Choroid plexus epithelial cell (primary cell): ENCODE measurements around the gene FAM227B.
A peak's percentile ranks its signal among the peaks of the same experiment; 100 is the strongest.
"Not testable (repeated sequence)": the region's sequence is repeated elsewhere in the genome, so short reads cannot be mapped to it uniquely, and the experiment has no call there.

Experiments used
- DNase-seq: peaks from one replicate; pipeline ENCODE4 v3.0.0-alpha.2; 2010; ENCODE audit warnings: low read depth
- H3K4me3 ChIP-seq: 2 replicates; pipeline ENCODE4 v1.5.1; 2011; ENCODE audit warnings: low read depth, mild to moderate bottlenecking, control low read depth, low read length, moderate library complexity
- TF ChIP-seq, protein P1 (sequence below): conservative IDR thresholded peaks from 2 replicates; pipeline ENCODE4 v1.5.1; 2011; ENCODE audit warnings: low read depth, mild to moderate bottlenecking, control low read depth, inconsistent platforms, low read length, moderate library complexity

Gene FAM227B

DNA sequence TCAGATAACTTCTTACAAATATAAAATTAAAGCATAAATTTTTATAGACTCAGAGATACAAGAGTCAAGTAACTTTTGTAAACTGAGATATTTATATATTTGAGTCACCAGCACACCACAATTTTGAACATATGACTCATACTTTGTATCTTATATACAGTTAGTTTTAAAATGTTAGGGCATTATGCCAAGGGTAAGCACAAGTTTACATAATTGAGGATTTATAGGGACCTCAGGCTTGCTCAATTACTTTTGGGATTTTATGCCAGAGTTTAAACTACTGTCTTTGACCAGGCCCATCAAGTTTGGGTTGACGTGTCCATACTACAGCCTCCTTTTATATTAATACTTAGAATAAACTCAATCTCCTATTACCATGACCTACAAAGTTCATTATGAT, 205.0 kb downstream of the FAM227B start:
- peak; percentile 89 for DNase-seq
- H3K4me3 ChIP-seq = no peak overlapping the region
- TF ChIP-seq, protein P1, sequence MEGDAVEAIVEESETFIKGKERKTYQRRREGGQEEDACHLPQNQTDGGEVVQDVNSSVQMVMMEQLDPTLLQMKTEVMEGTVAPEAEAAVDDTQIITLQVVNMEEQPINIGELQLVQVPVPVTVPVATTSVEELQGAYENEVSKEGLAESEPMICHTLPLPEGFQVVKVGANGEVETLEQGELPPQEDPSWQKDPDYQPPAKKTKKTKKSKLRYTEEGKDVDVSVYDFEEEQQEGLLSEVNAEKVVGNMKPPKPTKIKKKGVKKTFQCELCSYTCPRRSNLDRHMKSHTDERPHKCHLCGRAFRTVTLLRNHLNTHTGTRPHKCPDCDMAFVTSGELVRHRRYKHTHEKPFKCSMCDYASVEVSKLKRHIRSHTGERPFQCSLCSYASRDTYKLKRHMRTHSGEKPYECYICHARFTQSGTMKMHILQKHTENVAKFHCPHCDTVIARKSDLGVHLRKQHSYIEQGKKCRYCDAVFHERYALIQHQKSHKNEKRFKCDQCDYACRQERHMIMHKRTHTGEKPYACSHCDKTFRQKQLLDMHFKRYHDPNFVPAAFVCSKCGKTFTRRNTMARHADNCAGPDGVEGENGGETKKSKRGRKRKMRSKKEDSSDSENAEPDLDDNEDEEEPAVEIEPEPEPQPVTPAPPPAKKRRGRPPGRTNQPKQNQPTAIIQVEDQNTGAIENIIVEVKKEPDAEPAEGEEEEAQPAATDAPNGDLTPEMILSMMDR = no peak

DNA sequence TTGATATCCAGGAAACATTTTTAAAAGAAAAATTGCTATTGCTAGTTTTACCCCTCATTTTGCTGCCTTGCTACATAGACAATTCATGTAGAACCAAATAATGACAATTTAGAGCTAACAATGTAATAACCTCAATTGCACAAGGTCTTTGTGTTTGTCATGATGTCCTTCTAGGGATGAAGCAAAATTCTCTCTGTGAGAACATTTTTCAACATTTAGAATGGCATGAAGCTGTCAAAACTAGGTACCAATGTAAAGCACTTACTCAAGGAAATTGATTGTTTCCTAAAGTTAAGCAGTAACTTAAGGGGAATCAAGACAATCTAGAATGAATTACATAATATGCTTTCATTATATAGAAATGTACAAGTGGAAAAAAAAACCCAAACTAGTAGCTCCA, 205.5 kb downstream of the FAM227B start:
- DNase-seq = no peak
- H3K4me3 ChIP-seq = no peak overlapping the region
- TF ChIP-seq, protein P1 = no peak

DNA sequence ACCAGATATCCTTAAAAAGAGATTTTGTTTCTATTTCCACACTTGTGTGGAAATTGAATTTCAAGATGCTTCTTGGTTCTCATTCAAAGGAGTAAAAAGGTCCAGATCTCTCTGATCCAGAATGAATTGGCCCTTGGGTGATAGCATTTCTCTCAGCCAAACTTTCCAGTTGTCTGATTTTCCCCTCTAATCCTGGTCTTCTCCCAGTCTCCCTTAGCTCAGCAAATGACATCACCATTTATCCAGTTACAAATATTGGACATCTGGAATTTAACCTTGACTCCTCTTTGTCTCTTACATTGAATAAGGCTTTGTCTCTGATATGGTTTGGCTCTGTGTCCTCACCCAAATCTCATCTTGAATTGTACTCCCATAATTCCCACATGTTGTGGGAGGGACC, 207.8 kb downstream of the FAM227B start:
- TF ChIP-seq, protein P1 = no peak
- H3K4me3 ChIP-seq = no peak overlapping the region
- DNase-seq = no peak

DNA sequence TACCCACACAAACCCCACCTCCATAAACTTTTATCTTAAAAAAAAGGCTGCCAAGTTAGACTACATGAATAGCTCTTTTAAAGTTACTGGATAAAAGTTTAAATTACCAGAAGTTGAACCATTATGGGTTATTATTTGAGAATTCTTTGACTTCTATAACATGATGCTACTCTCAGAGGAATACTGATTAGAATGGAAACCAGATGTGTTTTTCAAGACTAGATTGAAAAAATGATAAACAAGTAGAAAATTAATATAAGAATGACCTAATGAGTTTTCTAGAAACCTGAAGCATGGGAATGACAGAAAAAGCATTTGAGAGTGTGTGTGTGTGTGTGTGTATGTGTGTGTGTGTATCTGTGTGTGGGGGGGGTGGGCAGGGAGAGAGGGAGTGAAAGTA, 210.0 kb downstream of the FAM227B start:
- DNase-seq = no peak
- TF ChIP-seq, protein P1 = no peak
- no peak overlapping the region for H3K4me3 ChIP-seq

DNA sequence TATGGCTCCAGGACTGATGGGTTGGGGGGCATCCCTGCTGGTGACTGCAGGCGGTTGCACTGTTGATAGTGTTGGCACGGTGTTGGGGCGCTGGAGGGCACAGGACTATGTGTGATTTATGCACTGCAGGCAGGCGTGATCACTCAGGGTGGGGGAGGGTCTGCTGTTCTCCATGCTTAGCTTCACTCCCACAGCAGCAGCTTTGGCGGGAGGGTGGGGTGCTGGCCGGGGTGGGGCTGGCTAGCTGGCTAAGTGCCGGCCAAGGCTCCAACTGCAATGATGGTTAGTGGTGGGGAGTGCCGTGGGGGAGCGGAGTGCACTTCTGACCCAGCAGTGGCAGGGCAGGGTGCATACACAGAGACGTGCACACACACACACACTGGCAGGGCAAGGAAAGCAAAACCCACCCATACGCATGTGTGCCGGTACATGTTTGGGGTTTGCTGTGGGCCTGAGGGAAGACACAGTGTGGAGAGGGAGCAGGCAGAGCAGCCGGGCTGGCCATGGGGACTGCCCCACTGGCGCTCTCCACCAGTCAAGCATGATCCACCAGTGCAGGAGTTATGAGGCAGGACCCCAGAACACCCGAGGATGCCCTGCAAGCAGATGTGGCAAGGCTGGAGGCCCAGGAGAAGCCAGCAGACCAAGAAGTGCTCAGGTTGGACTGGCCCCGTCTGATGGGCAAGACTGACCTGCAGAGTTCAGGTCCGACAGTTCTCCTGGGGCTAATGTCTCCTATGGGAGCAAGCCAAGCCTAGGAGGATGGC, 214.1 kb downstream of the FAM227B start:
- no peak overlapping the region for H3K4me3 ChIP-seq
- no peak for DNase-seq
- TF ChIP-seq, protein P1 = no peak

DNA sequence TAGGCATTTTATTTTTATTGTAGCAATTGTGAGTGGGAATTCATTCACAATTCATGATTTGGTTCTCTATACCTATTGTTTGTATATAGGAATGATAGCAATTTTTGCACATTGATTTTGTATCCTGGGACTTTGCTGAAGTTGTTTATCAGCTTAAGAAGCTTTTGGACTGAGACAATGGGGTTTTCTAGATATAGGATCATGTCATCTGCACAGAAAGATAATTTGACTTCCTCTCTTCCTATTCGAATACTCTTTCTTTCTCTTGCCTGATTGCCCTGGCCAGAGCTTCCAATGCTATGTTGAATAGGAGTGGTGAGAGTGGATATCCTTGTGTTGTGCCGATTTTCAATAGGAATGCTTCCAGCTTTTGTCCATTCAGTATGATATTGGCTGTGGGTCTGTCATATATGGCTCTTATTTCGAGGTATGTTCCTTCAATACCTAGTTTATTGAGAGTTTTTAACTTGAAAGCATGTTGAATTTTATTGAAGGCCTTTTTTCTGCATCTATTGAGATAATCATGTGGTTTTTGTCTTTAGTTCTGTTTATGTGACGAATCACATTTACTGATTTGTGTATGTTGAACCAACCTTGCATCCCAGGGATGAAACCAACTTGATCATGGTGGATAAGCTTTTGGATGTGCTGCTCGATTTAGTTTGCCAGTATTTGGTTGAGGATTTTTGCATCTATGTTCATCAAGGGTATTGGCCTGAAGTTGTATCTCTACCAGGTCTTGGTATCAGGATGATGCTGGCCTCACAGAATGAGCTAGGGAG, 217.9 kb downstream of the FAM227B start:
- H3K4me3 ChIP-seq, DNase-seq: not testable (repeated sequence)

DNA sequence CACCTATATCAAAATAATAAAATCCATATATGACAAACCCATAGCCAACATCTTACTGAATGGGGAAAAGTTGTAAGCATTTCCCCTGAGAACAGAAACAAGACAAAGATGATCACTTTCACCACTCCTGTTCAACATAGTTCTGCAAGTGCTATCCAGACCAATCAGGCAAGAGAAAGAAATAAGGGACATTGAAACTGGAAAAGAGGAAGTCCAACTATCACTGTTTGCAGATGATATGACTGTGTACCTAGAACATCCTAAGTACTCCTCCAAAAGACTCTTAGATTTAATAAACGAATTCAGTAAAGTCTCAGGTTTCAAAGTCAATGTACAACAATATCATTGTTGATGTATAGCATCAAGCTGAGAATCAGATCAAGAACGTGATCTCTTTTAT, 233.1 kb downstream of the FAM227B start:
- DNase-seq = no peak
- no peak overlapping the region for H3K4me3 ChIP-seq
- TF ChIP-seq, protein P1 = no peak
